Panc1 (cell line): ENCODE results near the gene CST5.

ENCODE experiments used
- CTCF ChIP-seq: fragments of 450-650 bp; IDR thresholded peaks from 2 replicates; pipeline ENCODE4 v1.5.1; 2017; ENCODE audit warnings: mild to moderate bottlenecking
- SIN3A ChIP-seq: IDR thresholded peaks from 2 replicates; pipeline ENCODE4 v1.6.1; 2012; ENCODE audit warnings: low read depth, mild to moderate bottlenecking, low read length, moderate library complexity, borderline replicate concordance; ENCODE audit not compliant: insufficient read depth

- TF ChIP-seq CTCF (no peak), SIN3A (no peak)
Measured at GRCh38 chr20:23875606-23876237, 3.8 kb downstream of the CST5 start.
